ENCODE results near the gene KLHL26.

DNA sequence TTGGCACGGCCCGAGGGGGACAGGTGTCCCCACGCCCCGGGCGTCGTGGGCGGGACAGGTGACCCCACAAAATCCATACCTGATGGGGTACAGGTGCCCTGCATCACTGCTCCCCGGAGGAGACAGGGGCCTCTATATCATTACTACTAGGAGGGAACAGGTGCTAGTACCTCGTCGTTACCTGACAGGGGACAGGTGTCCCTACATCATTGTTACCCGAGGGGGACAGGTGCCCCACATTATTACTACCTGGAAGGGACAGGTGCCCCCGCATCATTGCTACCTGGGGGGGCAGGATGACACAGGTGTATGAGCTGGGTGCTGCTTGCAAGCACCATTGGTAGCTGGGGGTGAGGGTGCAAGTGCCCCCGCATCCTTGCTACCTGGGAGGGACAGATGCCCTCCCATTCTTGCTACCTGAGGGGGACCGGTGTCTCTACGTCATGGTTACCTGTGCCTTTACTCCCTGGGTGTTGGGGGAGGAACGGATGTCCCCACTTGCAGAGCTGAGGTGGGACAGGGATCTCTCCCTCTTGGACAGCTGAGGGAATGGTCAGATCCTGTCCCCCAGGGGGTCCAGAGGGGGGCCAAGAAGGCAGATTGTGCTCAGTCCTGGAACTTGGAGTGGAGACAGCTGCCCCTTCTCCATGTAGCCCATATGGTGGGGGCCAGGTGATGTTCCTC lies 47.3 kb downstream of the KLHL26 start:
- no peak for TF ChIP-seq POLR2AphosphoS5 (IDR thresholded peaks at IDR 0.05; ENCODE audit: low read depth, low read length)
- TF ChIP-seq POLR2A (IDR thresholded peaks at IDR 0.05; ENCODE audit: borderline replicate concordance, extremely low read depth, insufficient read depth, insufficient read length): no peak
- TF ChIP-seq, protein P1, sequence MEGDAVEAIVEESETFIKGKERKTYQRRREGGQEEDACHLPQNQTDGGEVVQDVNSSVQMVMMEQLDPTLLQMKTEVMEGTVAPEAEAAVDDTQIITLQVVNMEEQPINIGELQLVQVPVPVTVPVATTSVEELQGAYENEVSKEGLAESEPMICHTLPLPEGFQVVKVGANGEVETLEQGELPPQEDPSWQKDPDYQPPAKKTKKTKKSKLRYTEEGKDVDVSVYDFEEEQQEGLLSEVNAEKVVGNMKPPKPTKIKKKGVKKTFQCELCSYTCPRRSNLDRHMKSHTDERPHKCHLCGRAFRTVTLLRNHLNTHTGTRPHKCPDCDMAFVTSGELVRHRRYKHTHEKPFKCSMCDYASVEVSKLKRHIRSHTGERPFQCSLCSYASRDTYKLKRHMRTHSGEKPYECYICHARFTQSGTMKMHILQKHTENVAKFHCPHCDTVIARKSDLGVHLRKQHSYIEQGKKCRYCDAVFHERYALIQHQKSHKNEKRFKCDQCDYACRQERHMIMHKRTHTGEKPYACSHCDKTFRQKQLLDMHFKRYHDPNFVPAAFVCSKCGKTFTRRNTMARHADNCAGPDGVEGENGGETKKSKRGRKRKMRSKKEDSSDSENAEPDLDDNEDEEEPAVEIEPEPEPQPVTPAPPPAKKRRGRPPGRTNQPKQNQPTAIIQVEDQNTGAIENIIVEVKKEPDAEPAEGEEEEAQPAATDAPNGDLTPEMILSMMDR (IDR thresholded peaks at IDR 0.05 in 2 of 3, conservative IDR thresholded peaks at IDR 0.05 in 1 of 3; ENCODE audit: borderline replicate concordance in 1 of 3, insufficient read depth in 1 of 3, low read depth in 2 of 3, low read length in 2 of 3): no peak
- no peak for TF ChIP-seq EZH2 (IDR thresholded peaks at IDR 0.05)
- TF ChIP-seq EZH2phosphoT487 (IDR thresholded peaks at IDR 0.05; ENCODE audit: borderline replicate concordance): no peak
- no peak for TF ChIP-seq YY1 (IDR thresholded peaks at IDR 0.05; ENCODE audit: extremely low read depth, insufficient replicate concordance, low read depth, low read length)

Measured in HCT116 (cell line).